ENCODE results near the gene LRRC46.

- TF ChIP-seq ISL1 (CRISPR knock-in tag; IDR thresholded peaks at IDR 0.05) (no peak), CSRNP3 (CRISPR knock-in tag; IDR thresholded peaks at IDR 0.05) (no peak), PATZ1 (CRISPR knock-in tag; IDR thresholded peaks at IDR 0.05; ENCODE audit: borderline replicate concordance) (no peak), GLIS3 (CRISPR knock-in tag; IDR thresholded peaks at IDR 0.05) (no peak), ARNTL (CRISPR knock-in tag; IDR thresholded peaks at IDR 0.05; ENCODE audit: borderline replicate concordance, low read depth) (no peak), PPARA (CRISPR knock-in tag; IDR thresholded peaks at IDR 0.05; ENCODE audit: borderline replicate concordance) (no peak), ZFP30 (CRISPR knock-in tag; IDR thresholded peaks at IDR 0.05) (no peak), RARB (CRISPR knock-in tag; IDR thresholded peaks at IDR 0.05) (no peak), CREB5 (CRISPR knock-in tag; IDR thresholded peaks at IDR 0.05; ENCODE audit: low read depth) (no peak)
Observed at GRCh38 chr17:47872019-47872650, 40.7 kb downstream of the LRRC46 start.
